Measurements from ENCODE around the gene SGMS1.
"Not testable (repeated sequence)": the region's sequence is repeated elsewhere in the genome, so short reads cannot be mapped to it uniquely, and the experiment has no call there.

The SGMS1 gene

GRCh38 chr10:50432211-50433009, 191.3 kb downstream of the SGMS1 start:
- in situ Hi-C loops (cut with MboI; ENCODE audit: low pct_unique_long_range_greater_than_20kb, low sequenced_read_pairs, unreplicated experiment) = no loop called here
- DNase-seq (ENCODE audit: low spot score) = no peak
- no peak for TF ChIP-seq CTCF (IDR thresholded peaks at IDR 0.05; ENCODE audit: extremely low read depth, insufficient read depth, missing control alignments)

- TF ChIP-seq CTCF (IDR thresholded peaks at IDR 0.05; ENCODE audit: extremely low read depth, insufficient read depth, missing control alignments) = no peak
- peak; percentile 58 for DNase-seq (ENCODE audit: low spot score)
- in situ Hi-C loops (cut with MboI; ENCODE audit: low pct_unique_long_range_greater_than_20kb, low sequenced_read_pairs, unreplicated experiment) = no loop called here
These were observed 192.0 kb downstream of the SGMS1 start for GRCh38 chr10:50431791-50432190.

- no peak for TF ChIP-seq CTCF (IDR thresholded peaks at IDR 0.05; ENCODE audit: extremely low read depth, insufficient read depth, missing control alignments)
- in situ Hi-C loops (cut with MboI; ENCODE audit: low pct_unique_long_range_greater_than_20kb, low sequenced_read_pairs, unreplicated experiment) = no loop called here
- no peak for DNase-seq (ENCODE audit: low spot score)
These were observed 192.6 kb downstream of the SGMS1 start for GRCh38 chr10:50431133-50431532.

GRCh38 chr10:50426485-50426884, 197.3 kb downstream of the SGMS1 start:
- in situ Hi-C loops (cut with MboI; ENCODE audit: low pct_unique_long_range_greater_than_20kb, low sequenced_read_pairs, unreplicated experiment) = no loop called here
- TF ChIP-seq CTCF (IDR thresholded peaks at IDR 0.05; ENCODE audit: extremely low read depth, insufficient read depth, missing control alignments) = no peak
- DNase-seq (ENCODE audit: low spot score) = no peak

GRCh38 chr10:50425215-50425614, 198.5 kb downstream of the SGMS1 start:
- DNase-seq (ENCODE audit: low spot score); in situ Hi-C loops (cut with MboI; ENCODE audit: low pct_unique_long_range_greater_than_20kb, low sequenced_read_pairs, unreplicated experiment): not testable (repeated sequence)

- TF ChIP-seq CTCF (IDR thresholded peaks at IDR 0.05; ENCODE audit: extremely low read depth, insufficient read depth, missing control alignments) = no peak
- in situ Hi-C loops (cut with MboI; ENCODE audit: low pct_unique_long_range_greater_than_20kb, low sequenced_read_pairs, unreplicated experiment) = no loop called here
These were observed 200.3 kb downstream of the SGMS1 start for GRCh38 chr10:50423448-50423847.

GRCh38 chr10:50422259-50422658, 201.5 kb downstream of the SGMS1 start:
- no peak for DNase-seq (ENCODE audit: low spot score)
- no peak for TF ChIP-seq CTCF (IDR thresholded peaks at IDR 0.05; ENCODE audit: extremely low read depth, insufficient read depth, missing control alignments)
- in situ Hi-C loops (cut with MboI; ENCODE audit: low pct_unique_long_range_greater_than_20kb, low sequenced_read_pairs, unreplicated experiment) = no loop called here

More at GRCh38 chr10:50423448-50423847, 200.3 kb downstream of the SGMS1 start:
- DNase-seq (ENCODE audit: low spot score) = no peak

All from GM13977 (cell line).